HEK293T (cell line): ENCODE data around the gene COMMD1.

Experiments used
- BHLHE40 ChIP-seq: fragments of 450-650 bp; IDR thresholded peaks from 2 replicates; pipeline ENCODE4 v1.6.1; 2016; ENCODE audit warnings: mild to moderate bottlenecking, moderate library complexity, borderline replicate concordance
- FOXA1 ChIP-seq: fragments of 450-650 bp; IDR thresholded peaks from 2 replicates; pipeline ENCODE4 v1.6.1; 2016; ENCODE audit warnings: mild to moderate bottlenecking

DNA sequence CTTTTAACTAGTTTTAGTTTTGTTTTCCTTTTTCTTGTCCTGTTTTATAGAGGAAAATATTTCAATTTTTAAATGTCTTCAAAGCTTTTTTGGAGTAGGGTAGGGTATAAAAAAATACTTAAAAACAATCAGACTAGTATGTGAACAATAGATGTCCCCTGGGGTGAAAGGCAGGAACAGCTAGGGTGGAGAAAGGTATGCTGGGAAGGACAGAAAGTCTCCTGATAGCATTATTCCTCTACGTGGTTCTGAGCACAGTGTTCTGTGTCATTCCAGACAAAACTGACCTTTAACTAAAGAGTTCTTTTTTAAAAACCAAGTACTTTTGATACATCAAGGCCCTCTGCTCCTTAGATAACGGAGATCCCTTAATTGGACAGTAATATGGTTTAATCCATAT is 258.4 kb downstream of the COMMD1 start:
- no peak for TF ChIP-seq FOXA1
- TF ChIP-seq BHLHE40, result no peak
